NB4 (cell line): ENCODE measurements around the gene GMPPB.

Experiments
- POLR2A ChIP-seq: IDR thresholded peaks from 2 replicates; pipeline ENCODE4 v1.6.1; 2011; ENCODE audit warnings: mild to moderate bottlenecking; ENCODE audit not compliant: insufficient read length; ENCODE audit errors: extremely low read depth
- TF ChIP-seq, protein P1 (sequence below): IDR thresholded peaks from one replicate; pipeline ENCODE4 v1.5.1; 2012; ENCODE audit warnings: low read depth, low read length
- TF ChIP-seq, protein P2 (sequence below): IDR thresholded peaks from 2 replicates; pipeline ENCODE4 v1.6.1; 2011; ENCODE audit warnings: low read depth, low read length

GRCh38 chr3:49757197-49757596, 33.4 kb upstream of the GMPPB start:
- TF ChIP-seq, protein P1, sequence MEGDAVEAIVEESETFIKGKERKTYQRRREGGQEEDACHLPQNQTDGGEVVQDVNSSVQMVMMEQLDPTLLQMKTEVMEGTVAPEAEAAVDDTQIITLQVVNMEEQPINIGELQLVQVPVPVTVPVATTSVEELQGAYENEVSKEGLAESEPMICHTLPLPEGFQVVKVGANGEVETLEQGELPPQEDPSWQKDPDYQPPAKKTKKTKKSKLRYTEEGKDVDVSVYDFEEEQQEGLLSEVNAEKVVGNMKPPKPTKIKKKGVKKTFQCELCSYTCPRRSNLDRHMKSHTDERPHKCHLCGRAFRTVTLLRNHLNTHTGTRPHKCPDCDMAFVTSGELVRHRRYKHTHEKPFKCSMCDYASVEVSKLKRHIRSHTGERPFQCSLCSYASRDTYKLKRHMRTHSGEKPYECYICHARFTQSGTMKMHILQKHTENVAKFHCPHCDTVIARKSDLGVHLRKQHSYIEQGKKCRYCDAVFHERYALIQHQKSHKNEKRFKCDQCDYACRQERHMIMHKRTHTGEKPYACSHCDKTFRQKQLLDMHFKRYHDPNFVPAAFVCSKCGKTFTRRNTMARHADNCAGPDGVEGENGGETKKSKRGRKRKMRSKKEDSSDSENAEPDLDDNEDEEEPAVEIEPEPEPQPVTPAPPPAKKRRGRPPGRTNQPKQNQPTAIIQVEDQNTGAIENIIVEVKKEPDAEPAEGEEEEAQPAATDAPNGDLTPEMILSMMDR, result no peak
- TF ChIP-seq POLR2A, result no peak
- TF ChIP-seq, protein P2, sequence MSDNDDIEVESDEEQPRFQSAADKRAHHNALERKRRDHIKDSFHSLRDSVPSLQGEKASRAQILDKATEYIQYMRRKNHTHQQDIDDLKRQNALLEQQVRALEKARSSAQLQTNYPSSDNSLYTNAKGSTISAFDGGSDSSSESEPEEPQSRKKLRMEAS, result no peak
